HEK293 (cell line): Measurements from ENCODE around the gene SMIM8.

Source experiments
- ZNF366 ChIP-seq: fragments of 450-650 bp; formaldehyde crosslinking; conservative IDR thresholded peaks from 2 replicates; pipeline ENCODE4 v1.5.1; 2016; ENCODE audit warnings: missing biosample characterization, missing genetic modification characterization
- ZNF391 ChIP-seq: fragments of 450-650 bp; formaldehyde crosslinking; IDR thresholded peaks from 2 replicates; pipeline ENCODE4 v1.5.1; 2016; ENCODE audit warnings: low read depth, missing biosample characterization, missing genetic modification characterization, borderline replicate concordance
- ZNF473 ChIP-seq: fragments of 450-650 bp; formaldehyde crosslinking; IDR thresholded peaks from 2 replicates; pipeline ENCODE4 v1.5.1; 2017; ENCODE audit warnings: missing biosample characterization, missing genetic modification characterization
- ZNF530 ChIP-seq: fragments of 450-650 bp; formaldehyde crosslinking; IDR thresholded peaks from 2 replicates; pipeline ENCODE4 v1.5.1; 2016; ENCODE audit warnings: low read depth, missing biosample characterization, missing genetic modification characterization
- ZNF555 ChIP-seq: fragments of 450-650 bp; formaldehyde crosslinking; conservative IDR thresholded peaks from 2 replicates; pipeline ENCODE4 v1.5.1; 2017; ENCODE audit warnings: missing biosample characterization, mild to moderate bottlenecking, missing genetic modification characterization, inconsistent platforms
- ZNF707 ChIP-seq: fragments of 450-650 bp; formaldehyde crosslinking; IDR thresholded peaks from 2 replicates; pipeline ENCODE4 v1.5.1; 2016; ENCODE audit warnings: missing biosample characterization, missing genetic modification characterization
- TF ChIP-seq, protein P1 (sequence below): fragments of 450-650 bp; formaldehyde crosslinking; IDR thresholded peaks from 2 replicates; pipeline ENCODE4 v1.5.1; 2016; ENCODE audit warnings: missing biosample characterization, missing genetic modification characterization
- TF ChIP-seq, protein P2 (sequence below): fragments of 450-650 bp; IDR thresholded peaks from 2 replicates; pipeline ENCODE4 v1.5.1; 2018; ENCODE audit warnings: missing biosample characterization, missing genetic modification characterization
- TF ChIP-seq, protein P3 (sequence below): fragments of 450-650 bp; formaldehyde crosslinking; IDR thresholded peaks from 2 replicates; pipeline ENCODE4 v1.5.1; 2016; ENCODE audit warnings: missing biosample characterization, missing genetic modification characterization
- TF ChIP-seq, protein P4 (sequence below): fragments of 450-650 bp; formaldehyde crosslinking; IDR thresholded peaks from 2 replicates; pipeline ENCODE4 v1.5.1; 2016; ENCODE audit warnings: missing biosample characterization, missing genetic modification characterization

DNA sequence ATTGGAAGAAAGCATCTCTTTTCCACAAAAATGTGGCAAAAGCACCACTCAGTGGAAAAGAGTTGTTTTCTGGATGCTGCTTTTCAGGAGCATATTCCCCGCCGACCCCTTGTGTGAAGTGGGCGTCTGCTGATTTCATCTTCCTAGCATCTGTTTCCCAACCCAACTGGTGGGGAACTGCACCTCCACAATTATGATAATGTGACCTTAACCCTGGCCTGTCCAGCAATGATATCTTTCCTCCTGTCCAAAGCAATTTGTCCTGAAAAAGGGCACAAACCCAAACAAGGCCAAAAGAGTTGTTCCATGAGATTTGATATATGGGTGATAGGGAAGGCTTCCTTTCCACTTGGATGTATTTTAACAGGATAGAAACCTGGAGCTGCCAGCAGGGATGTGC is 7.3 kb upstream of the SMIM8 start:
- TF ChIP-seq, protein P1, sequence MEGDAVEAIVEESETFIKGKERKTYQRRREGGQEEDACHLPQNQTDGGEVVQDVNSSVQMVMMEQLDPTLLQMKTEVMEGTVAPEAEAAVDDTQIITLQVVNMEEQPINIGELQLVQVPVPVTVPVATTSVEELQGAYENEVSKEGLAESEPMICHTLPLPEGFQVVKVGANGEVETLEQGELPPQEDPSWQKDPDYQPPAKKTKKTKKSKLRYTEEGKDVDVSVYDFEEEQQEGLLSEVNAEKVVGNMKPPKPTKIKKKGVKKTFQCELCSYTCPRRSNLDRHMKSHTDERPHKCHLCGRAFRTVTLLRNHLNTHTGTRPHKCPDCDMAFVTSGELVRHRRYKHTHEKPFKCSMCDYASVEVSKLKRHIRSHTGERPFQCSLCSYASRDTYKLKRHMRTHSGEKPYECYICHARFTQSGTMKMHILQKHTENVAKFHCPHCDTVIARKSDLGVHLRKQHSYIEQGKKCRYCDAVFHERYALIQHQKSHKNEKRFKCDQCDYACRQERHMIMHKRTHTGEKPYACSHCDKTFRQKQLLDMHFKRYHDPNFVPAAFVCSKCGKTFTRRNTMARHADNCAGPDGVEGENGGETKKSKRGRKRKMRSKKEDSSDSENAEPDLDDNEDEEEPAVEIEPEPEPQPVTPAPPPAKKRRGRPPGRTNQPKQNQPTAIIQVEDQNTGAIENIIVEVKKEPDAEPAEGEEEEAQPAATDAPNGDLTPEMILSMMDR (tag by site-specific recombination), result no peak
- TF ChIP-seq, protein P2, sequence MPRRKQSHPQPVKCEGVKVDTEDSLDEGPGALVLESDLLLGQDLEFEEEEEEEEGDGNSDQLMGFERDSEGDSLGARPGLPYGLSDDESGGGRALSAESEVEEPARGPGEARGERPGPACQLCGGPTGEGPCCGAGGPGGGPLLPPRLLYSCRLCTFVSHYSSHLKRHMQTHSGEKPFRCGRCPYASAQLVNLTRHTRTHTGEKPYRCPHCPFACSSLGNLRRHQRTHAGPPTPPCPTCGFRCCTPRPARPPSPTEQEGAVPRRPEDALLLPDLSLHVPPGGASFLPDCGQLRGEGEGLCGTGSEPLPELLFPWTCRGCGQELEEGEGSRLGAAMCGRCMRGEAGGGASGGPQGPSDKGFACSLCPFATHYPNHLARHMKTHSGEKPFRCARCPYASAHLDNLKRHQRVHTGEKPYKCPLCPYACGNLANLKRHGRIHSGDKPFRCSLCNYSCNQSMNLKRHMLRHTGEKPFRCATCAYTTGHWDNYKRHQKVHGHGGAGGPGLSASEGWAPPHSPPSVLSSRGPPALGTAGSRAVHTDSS (tag by site-specific recombination), result no peak
- no peak for TF ChIP-seq ZNF391
- TF ChIP-seq ZNF473 (tag by site-specific recombination), result no peak
- no peak for TF ChIP-seq ZNF555
- TF ChIP-seq ZNF707 (tag by site-specific recombination), result no peak
- TF ChIP-seq, protein P3, sequence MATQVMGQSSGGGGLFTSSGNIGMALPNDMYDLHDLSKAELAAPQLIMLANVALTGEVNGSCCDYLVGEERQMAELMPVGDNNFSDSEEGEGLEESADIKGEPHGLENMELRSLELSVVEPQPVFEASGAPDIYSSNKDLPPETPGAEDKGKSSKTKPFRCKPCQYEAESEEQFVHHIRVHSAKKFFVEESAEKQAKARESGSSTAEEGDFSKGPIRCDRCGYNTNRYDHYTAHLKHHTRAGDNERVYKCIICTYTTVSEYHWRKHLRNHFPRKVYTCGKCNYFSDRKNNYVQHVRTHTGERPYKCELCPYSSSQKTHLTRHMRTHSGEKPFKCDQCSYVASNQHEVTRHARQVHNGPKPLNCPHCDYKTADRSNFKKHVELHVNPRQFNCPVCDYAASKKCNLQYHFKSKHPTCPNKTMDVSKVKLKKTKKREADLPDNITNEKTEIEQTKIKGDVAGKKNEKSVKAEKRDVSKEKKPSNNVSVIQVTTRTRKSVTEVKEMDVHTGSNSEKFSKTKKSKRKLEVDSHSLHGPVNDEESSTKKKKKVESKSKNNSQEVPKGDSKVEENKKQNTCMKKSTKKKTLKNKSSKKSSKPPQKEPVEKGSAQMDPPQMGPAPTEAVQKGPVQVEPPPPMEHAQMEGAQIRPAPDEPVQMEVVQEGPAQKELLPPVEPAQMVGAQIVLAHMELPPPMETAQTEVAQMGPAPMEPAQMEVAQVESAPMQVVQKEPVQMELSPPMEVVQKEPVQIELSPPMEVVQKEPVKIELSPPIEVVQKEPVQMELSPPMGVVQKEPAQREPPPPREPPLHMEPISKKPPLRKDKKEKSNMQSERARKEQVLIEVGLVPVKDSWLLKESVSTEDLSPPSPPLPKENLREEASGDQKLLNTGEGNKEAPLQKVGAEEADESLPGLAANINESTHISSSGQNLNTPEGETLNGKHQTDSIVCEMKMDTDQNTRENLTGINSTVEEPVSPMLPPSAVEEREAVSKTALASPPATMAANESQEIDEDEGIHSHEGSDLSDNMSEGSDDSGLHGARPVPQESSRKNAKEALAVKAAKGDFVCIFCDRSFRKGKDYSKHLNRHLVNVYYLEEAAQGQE (tag by site-specific recombination), result no peak
- TF ChIP-seq ZNF366 (tag by site-specific recombination), result no peak
- TF ChIP-seq ZNF530, result no peak
- TF ChIP-seq, protein P4, sequence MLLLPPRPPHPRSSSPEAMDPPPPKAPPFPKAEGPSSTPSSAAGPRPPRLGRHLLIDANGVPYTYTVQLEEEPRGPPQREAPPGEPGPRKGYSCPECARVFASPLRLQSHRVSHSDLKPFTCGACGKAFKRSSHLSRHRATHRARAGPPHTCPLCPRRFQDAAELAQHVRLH, result no peak
